GM12874 (cell line): ENCODE measurements around the gene INHBB.

Experiments used
- CTCF ChIP-seq: IDR thresholded peaks from 2 replicates; pipeline ENCODE4 v1.5.1; 2011; ENCODE audit warnings: low read depth, mild to moderate bottlenecking, control low read depth, low read length, moderate library complexity; ENCODE audit not compliant: insufficient read depth

INHBB gene

DNA sequence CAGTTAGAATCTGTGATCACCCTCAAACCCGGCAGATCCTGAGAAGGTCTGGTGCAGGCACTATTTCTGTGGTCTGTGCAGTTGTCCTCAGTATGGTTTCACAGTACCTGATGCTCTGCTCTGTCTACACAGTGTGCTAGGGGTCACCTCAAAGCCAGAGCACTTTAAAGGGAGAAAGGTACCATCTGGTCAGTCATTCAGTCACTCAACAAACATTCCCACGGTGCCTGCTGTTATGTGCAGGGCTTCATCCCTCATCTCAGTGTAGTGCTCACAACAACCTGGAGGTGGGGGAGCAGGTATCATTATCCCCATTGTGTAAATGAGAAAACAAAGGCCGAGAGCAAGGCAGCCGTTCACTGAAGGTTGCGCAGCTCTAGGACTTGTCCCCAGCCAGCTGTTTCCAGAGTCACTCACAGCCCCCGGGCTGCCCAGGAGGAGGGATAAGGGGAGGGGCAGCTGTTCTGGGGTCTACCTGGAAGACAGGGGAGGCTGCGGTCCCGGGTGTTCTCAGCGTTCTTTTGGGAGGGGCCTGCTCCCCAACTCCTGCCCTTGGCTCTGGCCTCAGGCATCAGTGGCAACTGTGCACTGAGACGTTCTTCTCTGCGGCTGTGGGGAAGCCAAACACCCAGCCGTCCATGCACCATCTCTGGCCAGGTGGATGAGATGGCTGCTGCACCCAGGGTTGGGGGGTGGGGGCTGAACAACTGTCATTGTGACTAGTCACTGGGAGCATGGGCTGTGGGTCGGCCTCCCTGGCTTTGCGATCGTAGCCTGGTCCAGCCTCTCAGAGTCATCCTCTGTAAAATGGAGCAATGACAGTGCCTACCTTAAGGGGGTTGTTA is 9.2 kb downstream of the INHBB start:
- TF ChIP-seq CTCF, result no peak

DNA sequence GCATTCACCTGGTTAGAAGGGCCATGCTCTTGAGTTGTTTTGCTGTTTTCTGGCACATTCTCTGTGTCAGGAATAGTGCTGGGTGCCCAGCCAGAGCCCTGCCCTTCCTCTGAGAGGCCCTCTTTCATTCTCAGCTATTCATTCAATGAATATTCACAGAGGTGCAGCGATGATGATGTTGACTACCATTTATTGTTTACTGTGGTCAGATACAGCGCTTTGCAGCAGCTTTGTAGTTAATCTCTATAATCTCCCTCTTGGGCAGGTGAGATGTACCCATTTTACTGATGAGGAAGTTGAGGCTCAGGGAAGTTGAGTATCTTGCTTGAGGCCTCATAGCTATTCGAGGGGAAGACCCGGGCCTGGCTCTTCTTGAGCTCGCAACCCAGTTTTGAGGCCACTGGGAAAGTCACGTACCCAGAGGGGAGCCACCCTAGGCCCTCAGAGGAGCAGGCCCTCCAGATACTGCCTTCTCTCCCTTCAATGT is 9.9 kb downstream of the INHBB start:
- no peak for TF ChIP-seq CTCF

GRCh38 chr2:120357768-120358167 is 11.8 kb downstream of the INHBB start:
- TF ChIP-seq CTCF, result no peak

GRCh38 chr2:120358734-120359465 is 13.0 kb downstream of the INHBB start:
- TF ChIP-seq CTCF, result no peak

DNA sequence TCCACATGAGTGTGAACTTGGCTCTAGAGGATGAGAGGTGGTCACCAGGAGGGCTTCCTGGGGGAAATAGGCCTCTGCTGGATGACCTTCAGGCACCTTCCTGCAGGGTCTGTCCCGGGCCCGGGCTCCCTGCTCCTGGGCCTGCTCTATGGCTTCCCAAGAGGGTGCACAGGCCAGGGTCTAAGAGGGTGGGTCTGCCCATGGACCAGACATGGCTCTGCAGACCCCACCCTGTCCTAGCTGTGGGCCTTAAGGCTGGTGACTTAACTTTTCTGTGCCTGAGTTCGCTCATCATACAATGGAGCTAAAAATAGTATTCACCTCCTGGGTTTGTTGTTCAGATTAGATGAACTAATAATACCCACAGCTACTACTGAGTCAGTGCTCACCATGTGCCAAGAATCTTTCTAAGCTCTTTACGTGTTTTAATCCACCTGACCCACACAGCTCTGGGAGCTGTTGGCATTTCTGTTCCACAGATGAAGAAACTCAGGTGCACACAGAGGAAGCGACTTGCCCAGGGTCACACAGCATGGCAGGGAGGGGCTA is 14.4 kb downstream of the INHBB start:
- TF ChIP-seq CTCF, result no peak

GRCh38 chr2:120362926-120363325 is 17.0 kb downstream of the INHBB start:
- TF ChIP-seq CTCF, result no peak

DNA sequence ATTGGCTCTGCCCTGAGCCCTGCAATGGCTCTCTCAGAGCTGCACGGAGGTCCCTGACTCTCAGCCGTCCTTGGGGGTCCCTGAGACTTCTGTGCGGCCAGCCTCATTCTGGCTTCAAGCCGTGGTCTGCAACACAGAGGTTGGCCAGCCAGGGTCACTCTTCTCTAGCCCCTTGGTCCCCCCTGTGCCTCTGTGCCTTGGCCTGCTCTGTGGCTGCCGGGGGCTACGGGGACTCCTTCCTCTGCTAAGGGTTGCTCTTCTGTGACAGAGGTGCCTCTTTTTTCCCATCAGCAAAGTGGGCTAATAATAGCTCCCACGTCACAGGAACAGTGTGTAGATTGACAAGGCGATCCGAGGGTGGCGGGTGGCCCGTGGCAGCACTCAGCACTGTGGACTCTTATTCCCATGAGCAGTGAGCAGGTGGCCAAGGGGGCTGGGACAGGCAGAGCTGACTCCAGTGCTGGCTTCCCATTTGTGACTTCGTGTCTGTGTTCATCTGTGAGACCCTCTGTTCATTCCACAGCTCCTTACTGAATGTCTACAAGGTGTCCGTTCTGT is 19.4 kb downstream of the INHBB start:
- no peak for TF ChIP-seq CTCF
